CD14-positive monocyte (primary cell): Measurements from ENCODE around the gene KLHL41. TPM values are rescaled to one million over a fixed set of nuclear protein-coding genes. Genes with fewer than 3 reads are reported as not detected.

Experiments
- DNase-seq, 3 donors: peaks; one replicate each; pipeline ENCODE4 v3.0.0-alpha.2; 2011 to 2022
- H2AFZ ChIP-seq: 2 replicates; pipeline ENCODE4 v1.6.0; 2012; ENCODE audit warnings: mild to moderate bottlenecking, low read depth, low read length, inconsistent platforms; ENCODE audit not compliant: insufficient read depth, poor library complexity, severe bottlenecking
- H3K27ac ChIP-seq, 2 donors: 1 replicate in 1 of 2; 2 replicates in 1 of 2; pipeline ENCODE4 v1.5.1; 2012 to 2013; ENCODE audit warnings: low read length in 2 of 2, control low read depth in 1 of 2, inconsistent platforms in 1 of 2, low read depth in 1 of 2, mild to moderate bottlenecking in 1 of 2
- H3K27me3 ChIP-seq, 2 donors: one replicate each; pipeline versions ENCODE4 v1.6.0 to v1.6.1; 2011 to 2013; ENCODE audit warnings: low read length in 2 of 2; ENCODE audit not compliant: control insufficient read depth in 2 of 2, insufficient read depth in 2 of 2
- H3K36me3 ChIP-seq, 2 donors: replicated peaks in 1 of 2; 1 replicate in 1 of 2; 2 replicates in 1 of 2; pipeline versions ENCODE4 v1.5.1 to v1.6.1; 2012 to 2013; ENCODE audit warnings: low read length in 2 of 2, control low read depth in 1 of 2, inconsistent platforms in 1 of 2, mild to moderate bottlenecking in 1 of 2; ENCODE audit not compliant: insufficient read depth in 2 of 2, control insufficient read depth in 1 of 2
- H3K4me1 ChIP-seq, 2 donors: 1 replicate in 1 of 2; 2 replicates in 1 of 2; pipeline versions ENCODE4 v1.5.1 to v1.6.1; 2012 to 2013; ENCODE audit warnings: low read length in 2 of 2, control low read depth in 1 of 2, inconsistent platforms in 1 of 2, mild to moderate bottlenecking in 1 of 2, moderate library complexity in 1 of 2; ENCODE audit not compliant: insufficient read depth in 2 of 2, control insufficient read depth in 1 of 2
- H3K4me2 ChIP-seq: replicated peaks from 2 replicates; pipeline ENCODE3; 2012; ENCODE audit warnings: low read length, moderate library complexity, mild to moderate bottlenecking; ENCODE audit not compliant: poor library complexity, severe bottlenecking; ENCODE audit errors: extremely low read depth
- H3K4me3 ChIP-seq, 3 experiments: fragments of 200-600 bp in 1 of 3; sonication (generic) in 1 of 3; replicated peaks in 1 of 3; 1 replicate in 2 of 3; 2 replicates in 1 of 3; pipeline ENCODE4 v1.5.1; 2011 to 2013; ENCODE audit warnings: low read length in 3 of 3, mild to moderate bottlenecking in 3 of 3, control low read depth in 2 of 3, low read depth in 2 of 3, inconsistent platforms in 1 of 3, moderate library complexity in 1 of 3
- H3K79me2 ChIP-seq: 2 replicates; pipeline ENCODE4 v1.6.0; 2012; ENCODE audit warnings: mild to moderate bottlenecking, control low read depth, inconsistent platforms, low read length, moderate library complexity; ENCODE audit not compliant: insufficient read depth
- H3K9ac ChIP-seq: 2 replicates; pipeline ENCODE4 v1.6.0; 2017; ENCODE audit warnings: low read length, mild to moderate bottlenecking; ENCODE audit not compliant: insufficient read depth, poor library complexity, severe bottlenecking
- H3K9me3 ChIP-seq, 2 donors: replicated peaks in 1 of 2; 1 replicate in 1 of 2; 2 replicates in 1 of 2; pipeline versions ENCODE4 v1.5.1 to v1.6.1; 2012 to 2013; ENCODE audit warnings: low read length in 2 of 2, control low read depth in 1 of 2; ENCODE audit not compliant: control insufficient read depth in 1 of 2, insufficient read depth in 1 of 2
- H4K20me1 ChIP-seq: 2 replicates; pipeline ENCODE4 v1.6.0; 2012; ENCODE audit warnings: mild to moderate bottlenecking, low read length, control low read depth, moderate library complexity; ENCODE audit not compliant: insufficient read depth
- H3K27ac Mint-ChIP-seq, 7 donors: one replicate each; pipeline ENCODE4 v1.8.0; 2020; ENCODE audit warnings: mild to moderate bottlenecking in 7 of 7, mixed read lengths in 7 of 7, moderate library complexity in 6 of 7, inconsistent platforms in 2 of 7
- H3K27me3 Mint-ChIP-seq, 3 donors: one replicate each; pipeline ENCODE4 v1.8.0; 2021 to 2022; ENCODE audit warnings: low read depth in 3 of 3, mild to moderate bottlenecking in 3 of 3, mixed read lengths in 3 of 3, moderate library complexity in 3 of 3, inconsistent platforms in 1 of 3
- H3K36me3 Mint-ChIP-seq, 2 donors: one replicate each; pipeline ENCODE4 v1.8.0; 2020; ENCODE audit warnings: mixed read lengths in 2 of 2, inconsistent platforms in 1 of 2, mild to moderate bottlenecking in 1 of 2
- H3K4me1 Mint-ChIP-seq: one replicate; pipeline ENCODE4 v1.8.0; 2020; ENCODE audit warnings: mild to moderate bottlenecking, mixed read lengths
- H3K4me3 Mint-ChIP-seq, 2 donors: one replicate each; pipeline ENCODE4 v1.8.0; 2020; ENCODE audit warnings: mild to moderate bottlenecking in 2 of 2, mixed read lengths in 2 of 2, moderate library complexity in 1 of 2
- H3K9me3 Mint-ChIP-seq, 7 donors: one replicate each; pipeline ENCODE4 v1.8.0; 2020 to 2022; ENCODE audit warnings: mixed read lengths in 7 of 7, mild to moderate bottlenecking in 6 of 7, moderate library complexity in 6 of 7, inconsistent platforms in 2 of 7
- WGBS: methylation state at CpG from one replicate; pipeline ENCODE4 v1.1.5; 2013; ENCODE audit warnings: missing lambda C conversion rate; ENCODE audit not compliant: insufficient coverage; 5-methylcytosine and 5-hydroxymethylcytosine counted together
- intact Hi-C, 2 donors: fragments of 100-400 bp; cut with micrococcal nuclease; formaldehyde crosslinking; loops; one replicate each; pipeline versions ENCODE4 v1.15.0 to v1.15.1; 2023
- polyA plus RNA-seq, 3 donors: library from polyadenylated mRNA; depleted of rRNA in 1 of 3; unstranded in 2 of 3; stranded (reverse) in 1 of 3; fragments of 300-500 nt in 2 of 3; fragments of >200 nt in 1 of 3; fragmentation: Illumina TruSeq in 2 of 3; gene quantifications; 1 replicate in 2 of 3; 2 replicates in 1 of 3; pipeline ENCODE4 v1.2.3, GENCODE V29; 2012 to 2021
- TF ChIP-seq, protein P1 (sequence below): fragments of 200-600 bp; IDR thresholded peaks from one replicate; pipeline ENCODE4 v1.8.0; 2022; ENCODE audit warnings: antibody characterized with exemption, mild to moderate bottlenecking

KLHL41 gene
- polyA plus RNA-seq, 3 donors = not detected

- Mint-ChIP-seq H3K4me3 (no peak overlapping the region), H3K9me3 (peaks cover 0 to 2% (median 0%) of the 10 kb centered on the region in 7 donors), H3K4me1 (no peaks in the 10 kb centered on the region), H3K36me3 (no peaks in the 10 kb centered on the region), H3K27me3 (no peaks in the 10 kb centered on the region), H3K27ac (no peak overlapping the region)
- Histone ChIP-seq H3K9me3 (no peaks in the 10 kb centered on the region), H4K20me1 (no peaks in the 10 kb centered on the region), H2AFZ (no peak overlapping the region), H3K4me3 (no peak overlapping the region), H3K79me2 (no peaks in the 10 kb centered on the region), H3K27me3 (no peaks in the 10 kb centered on the region), H3K27ac (no peak overlapping the region), H3K9ac (no peak overlapping the region), H3K4me2 (no peak overlapping the region), H3K36me3 (no peaks in the 10 kb centered on the region), H3K4me1 (no peaks in the 10 kb centered on the region)
- no CpG with 5 or more reads among the region's 3 CpGs for WGBS
- TF ChIP-seq, protein P1, sequence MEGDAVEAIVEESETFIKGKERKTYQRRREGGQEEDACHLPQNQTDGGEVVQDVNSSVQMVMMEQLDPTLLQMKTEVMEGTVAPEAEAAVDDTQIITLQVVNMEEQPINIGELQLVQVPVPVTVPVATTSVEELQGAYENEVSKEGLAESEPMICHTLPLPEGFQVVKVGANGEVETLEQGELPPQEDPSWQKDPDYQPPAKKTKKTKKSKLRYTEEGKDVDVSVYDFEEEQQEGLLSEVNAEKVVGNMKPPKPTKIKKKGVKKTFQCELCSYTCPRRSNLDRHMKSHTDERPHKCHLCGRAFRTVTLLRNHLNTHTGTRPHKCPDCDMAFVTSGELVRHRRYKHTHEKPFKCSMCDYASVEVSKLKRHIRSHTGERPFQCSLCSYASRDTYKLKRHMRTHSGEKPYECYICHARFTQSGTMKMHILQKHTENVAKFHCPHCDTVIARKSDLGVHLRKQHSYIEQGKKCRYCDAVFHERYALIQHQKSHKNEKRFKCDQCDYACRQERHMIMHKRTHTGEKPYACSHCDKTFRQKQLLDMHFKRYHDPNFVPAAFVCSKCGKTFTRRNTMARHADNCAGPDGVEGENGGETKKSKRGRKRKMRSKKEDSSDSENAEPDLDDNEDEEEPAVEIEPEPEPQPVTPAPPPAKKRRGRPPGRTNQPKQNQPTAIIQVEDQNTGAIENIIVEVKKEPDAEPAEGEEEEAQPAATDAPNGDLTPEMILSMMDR = no peak
- intact Hi-C loops = no loop called here
- DNase-seq = no peak
Observed at GRCh38 chr2:169469952-169470572, 39.4 kb upstream of the KLHL41 start.

DNA sequence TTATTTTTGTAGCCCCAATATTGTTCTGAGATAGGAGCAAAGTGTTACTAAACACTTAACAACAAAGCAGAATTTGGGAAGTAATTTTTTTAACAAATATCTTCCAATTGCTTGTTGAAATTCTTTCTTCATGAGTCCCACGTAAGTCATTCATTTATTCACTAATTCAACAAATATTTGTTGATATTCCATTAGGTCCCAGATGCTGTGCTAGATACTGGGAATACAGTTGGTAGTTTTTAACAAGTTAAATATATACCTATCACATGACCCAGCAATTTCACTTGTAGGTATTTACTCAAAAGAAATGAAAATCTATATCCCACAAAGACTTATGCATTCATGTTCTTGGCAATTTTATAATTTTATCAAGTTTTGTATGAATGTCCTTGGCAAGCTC is 37.3 kb upstream of the KLHL41 start:
- H3K9me3 Mint-ChIP-seq = peaks cover 0 to 2% (median 0%) of the 10 kb centered on the region in 7 donors
- WGBS = no CpG with 5 or more reads among the region's 1 CpG
- Histone ChIP-seq H3K79me2 (no peaks in the 10 kb centered on the region), H3K4me3 (no peak overlapping the region), H3K27me3 (no peaks in the 10 kb centered on the region), H3K4me2 (no peak overlapping the region), H3K9ac (no peak overlapping the region), H3K4me1 (no peaks in the 10 kb centered on the region), H3K36me3 (no peaks in the 10 kb centered on the region), H3K27ac (no peak overlapping the region), H2AFZ (no peak overlapping the region), H3K9me3 (no peaks in the 10 kb centered on the region), H4K20me1 (no peaks in the 10 kb centered on the region)
- H3K36me3 Mint-ChIP-seq = no peaks in the 10 kb centered on the region
- no peak overlapping the region for H3K27ac Mint-ChIP-seq
- TF ChIP-seq, protein P1 = no peak
- H3K4me1 Mint-ChIP-seq = no peaks in the 10 kb centered on the region
- intact Hi-C loops = no loop called here
- no peak for DNase-seq
- no peaks in the 10 kb centered on the region for H3K27me3 Mint-ChIP-seq
- no peak overlapping the region for H3K4me3 Mint-ChIP-seq
